Trophoblast cell (in vitro differentiated cells and primary cell): ENCODE results near the gene CDH20.

Experiments used
- DNase-seq, 2 donors: peaks; one replicate each; pipeline ENCODE4 v3.0.0-alpha.2; 2016
- H2AFZ ChIP-seq: 2 replicates; pipeline ENCODE4 v1.6.1; 2013; ENCODE audit warnings: low read length, moderate library complexity, mild to moderate bottlenecking; ENCODE audit not compliant: insufficient read depth, poor library complexity
- H2AK5ac ChIP-seq: 2 replicates; pipeline ENCODE4 v1.6.1; 2013; ENCODE audit warnings: mild to moderate bottlenecking, low read length
- H2BK120ac ChIP-seq: 2 replicates; pipeline ENCODE4 v1.6.1; 2013; ENCODE audit warnings: low read length, mild to moderate bottlenecking, moderate library complexity; ENCODE audit not compliant: insufficient read depth, poor library complexity
- H2BK12ac ChIP-seq: 2 replicates; pipeline ENCODE4 v1.6.1; 2013; ENCODE audit warnings: mild to moderate bottlenecking, low read length, moderate library complexity
- H2BK5ac ChIP-seq: 2 replicates; pipeline ENCODE4 v1.6.1; 2013; ENCODE audit warnings: low read length, low read depth, moderate library complexity, mild to moderate bottlenecking; ENCODE audit not compliant: poor library complexity
- H3K14ac ChIP-seq: 2 replicates; pipeline ENCODE4 v1.6.1; 2013; ENCODE audit warnings: mild to moderate bottlenecking, low read length
- H3K18ac ChIP-seq: 2 replicates; pipeline ENCODE4 v1.6.1; 2013; ENCODE audit warnings: mild to moderate bottlenecking, low read length
- H3K23ac ChIP-seq: 2 replicates; pipeline ENCODE4 v1.6.1; 2013; ENCODE audit warnings: low read length
- H3K27ac ChIP-seq: 2 replicates; pipeline ENCODE4 v1.5.1; 2013; ENCODE audit warnings: low read depth, mild to moderate bottlenecking, inconsistent platforms, low read length, moderate library complexity
- H3K27me3 ChIP-seq: 2 replicates; pipeline ENCODE4 v1.6.1; 2013; ENCODE audit warnings: inconsistent platforms, mild to moderate bottlenecking, low read length, moderate library complexity; ENCODE audit not compliant: insufficient read depth
- H3K36me3 ChIP-seq, 2 experiments: 1 replicate in 1 of 2; 2 replicates in 1 of 2; pipeline ENCODE4 v1.6.1; 2013; ENCODE audit warnings: low read length in 2 of 2, mild to moderate bottlenecking in 2 of 2, moderate library complexity in 1 of 2; ENCODE audit not compliant: insufficient read depth in 2 of 2, control insufficient read depth in 1 of 2
- H3K4ac ChIP-seq: 2 replicates; pipeline ENCODE4 v1.6.1; 2013; ENCODE audit warnings: low read depth, mild to moderate bottlenecking, low read length, moderate library complexity
- H3K4me1 ChIP-seq, 2 experiments: 1 replicate in 1 of 2; 2 replicates in 1 of 2; pipeline ENCODE4 v1.6.1; 2013; ENCODE audit warnings: low read length in 2 of 2, mild to moderate bottlenecking in 2 of 2, moderate library complexity in 1 of 2; ENCODE audit not compliant: insufficient read depth in 2 of 2, control insufficient read depth in 1 of 2
- H3K4me2 ChIP-seq: 2 replicates; pipeline ENCODE4 v1.6.1; 2013; ENCODE audit warnings: inconsistent platforms, mild to moderate bottlenecking, low read length, moderate library complexity
- H3K4me3 ChIP-seq: 2 replicates; pipeline ENCODE4 v1.5.1; 2013; ENCODE audit warnings: mild to moderate bottlenecking, low read depth, low read length, inconsistent platforms
- H3K79me1 ChIP-seq: one replicate; pipeline ENCODE4 v1.6.1; 2013; ENCODE audit warnings: low read length
- H3K79me2 ChIP-seq: 2 replicates; pipeline ENCODE4 v1.6.1; 2013; ENCODE audit warnings: low read length, mild to moderate bottlenecking; ENCODE audit not compliant: control insufficient read depth, insufficient read depth, poor library complexity
- H3K9ac ChIP-seq: 2 replicates; pipeline ENCODE4 v1.6.1; 2013; ENCODE audit warnings: mild to moderate bottlenecking, low read length
- H3K9me3 ChIP-seq: 2 replicates; pipeline ENCODE4 v1.6.1; 2013; ENCODE audit warnings: low read depth, mild to moderate bottlenecking, control low read depth, inconsistent platforms, low read length; ENCODE audit not compliant: insufficient read depth
- H4K12ac ChIP-seq: 2 replicates; pipeline ENCODE4 v1.6.1; 2013; ENCODE audit warnings: low read depth, mild to moderate bottlenecking, low read length, moderate library complexity
- H4K8ac ChIP-seq: 2 replicates; pipeline ENCODE4 v1.6.1; 2013; ENCODE audit warnings: low read depth, mild to moderate bottlenecking, low read length, moderate library complexity
- H4K91ac ChIP-seq: one replicate; pipeline ENCODE4 v1.6.1; 2013; ENCODE audit warnings: low read depth, mild to moderate bottlenecking, low read length, moderate library complexity
- WGBS: extraction: QIAGEN DNeasy Blood & Tissue Kit; methylation state at CpG from one replicate; pipeline ENCODE4 v1.1.7; 2013; ENCODE audit warnings: missing lambda C conversion rate; ENCODE audit not compliant: insufficient read length, insufficient coverage; ENCODE audit errors: extremely low coverage; 5-methylcytosine and 5-hydroxymethylcytosine counted together

CDH20 gene

GRCh38 chr18:61530681-61531080 lies 197.5 kb downstream of the CDH20 start:
- Histone ChIP-seq H3K79me2 (no peaks in the 10 kb centered on the region), H4K12ac (no peak overlapping the region), H3K79me1 (no peaks in the 10 kb centered on the region), H3K4me2 (no peak overlapping the region), H3K4ac (no peak overlapping the region), H3K9ac (no peak overlapping the region), H3K9me3 (peaks cover 2% of the 10 kb centered on the region), H4K8ac (no peak overlapping the region), H3K27me3 (no peaks in the 10 kb centered on the region), H3K4me3 (no peak overlapping the region), H3K23ac (no peak overlapping the region), H3K14ac (no peak overlapping the region), H2AK5ac (no peak overlapping the region), H3K27ac (no peak overlapping the region), H2BK12ac (no peak overlapping the region), H3K36me3 (peaks cover 0 to 3% of the 10 kb centered on the region in 2 experiments), H4K91ac (no peak overlapping the region), H3K18ac (no peak overlapping the region), H2BK5ac (no peak overlapping the region), H2AFZ (no peak overlapping the region), H3K4me1 (no peaks in the 10 kb centered on the region), H2BK120ac (no peak overlapping the region)
- no peak for DNase-seq
- no CpG with 5 or more reads among the region's 4 CpGs for WGBS

GRCh38 chr18:61531182-61531581 lies 198.0 kb downstream of the CDH20 start:
- H2AFZ ChIP-seq = no peak overlapping the region
- H2BK5ac ChIP-seq = no peak overlapping the region
- no peak overlapping the region for H3K4ac ChIP-seq
- H4K91ac ChIP-seq = no peak overlapping the region
- no peak overlapping the region for H3K4me2 ChIP-seq
- H2BK120ac ChIP-seq = no peak overlapping the region
- WGBS = no CpG with 5 or more reads among the region's 6 CpGs
- H2AK5ac ChIP-seq = no peak overlapping the region
- no peak overlapping the region for H3K23ac ChIP-seq
- no peak overlapping the region for H3K4me3 ChIP-seq
- H4K12ac ChIP-seq = no peak overlapping the region
- H3K79me2 ChIP-seq = no peaks in the 10 kb centered on the region
- H3K9ac ChIP-seq = no peak overlapping the region
- DNase-seq = no peak
- no peak overlapping the region for H3K27ac ChIP-seq
- H4K8ac ChIP-seq = no peak overlapping the region
- H2BK12ac ChIP-seq = no peak overlapping the region
- peaks cover 0 to 3% of the 10 kb centered on the region in 2 experiments for H3K36me3 ChIP-seq
- no peaks in the 10 kb centered on the region for H3K4me1 ChIP-seq
- H3K79me1 ChIP-seq = no peaks in the 10 kb centered on the region
- H3K27me3 ChIP-seq = no peaks in the 10 kb centered on the region
- H3K9me3 ChIP-seq = peaks cover 2% of the 10 kb centered on the region
- no peak overlapping the region for H3K14ac ChIP-seq
- no peak overlapping the region for H3K18ac ChIP-seq

GRCh38 chr18:61531891-61532290 lies 198.7 kb downstream of the CDH20 start:
- H3K4me2 ChIP-seq = no peak overlapping the region
- H3K4me3 ChIP-seq = no peak overlapping the region
- no peak overlapping the region for H2BK5ac ChIP-seq
- peaks cover 2% of the 10 kb centered on the region for H3K9me3 ChIP-seq
- no peak overlapping the region for H4K12ac ChIP-seq
- no peaks in the 10 kb centered on the region for H3K79me1 ChIP-seq
- H3K36me3 ChIP-seq = peaks cover 0 to 3% of the 10 kb centered on the region in 2 experiments
- no peak overlapping the region for H2AK5ac ChIP-seq
- no peak overlapping the region for H3K18ac ChIP-seq
- no peaks in the 10 kb centered on the region for H3K79me2 ChIP-seq
- H2BK12ac ChIP-seq = no peak overlapping the region
- no peak overlapping the region for H2BK120ac ChIP-seq
- H4K91ac ChIP-seq = no peak overlapping the region
- no peak overlapping the region for H2AFZ ChIP-seq
- no peaks in the 10 kb centered on the region for H3K27me3 ChIP-seq
- no peaks in the 10 kb centered on the region for H3K4me1 ChIP-seq
- no peak overlapping the region for H3K27ac ChIP-seq
- no peak overlapping the region for H3K23ac ChIP-seq
- no peak for DNase-seq
- no CpG with 5 or more reads among the region's 2 CpGs for WGBS
- H3K14ac ChIP-seq = no peak overlapping the region
- no peak overlapping the region for H3K4ac ChIP-seq
- no peak overlapping the region for H4K8ac ChIP-seq
- no peak overlapping the region for H3K9ac ChIP-seq

- no peak overlapping the region for H2AFZ ChIP-seq
- H3K18ac ChIP-seq = no peak overlapping the region
- no peak overlapping the region for H2BK12ac ChIP-seq
- H2AK5ac ChIP-seq = no peak overlapping the region
- no peak overlapping the region for H3K9ac ChIP-seq
- no peak overlapping the region for H2BK120ac ChIP-seq
- H3K9me3 ChIP-seq = no peaks in the 10 kb centered on the region
- H3K4me2 ChIP-seq = no peak overlapping the region
- no peak overlapping the region for H4K12ac ChIP-seq
- H3K79me1 ChIP-seq = no peaks in the 10 kb centered on the region
- no peaks in the 10 kb centered on the region for H3K27me3 ChIP-seq
- H3K36me3 ChIP-seq = peaks cover 0 to 3% of the 10 kb centered on the region in 2 experiments
- no peak overlapping the region for H4K91ac ChIP-seq
- H3K14ac ChIP-seq = no peak overlapping the region
- no peaks in the 10 kb centered on the region for H3K79me2 ChIP-seq
- no peaks in the 10 kb centered on the region for H3K4me1 ChIP-seq
- WGBS = no CpG with 5 or more reads among the region's 4 CpGs
- no peak overlapping the region for H3K4me3 ChIP-seq
- no peak overlapping the region for H3K27ac ChIP-seq
- H4K8ac ChIP-seq = no peak overlapping the region
- H3K23ac ChIP-seq = no peak overlapping the region
- no peak overlapping the region for H2BK5ac ChIP-seq
- no peak for DNase-seq
- H3K4ac ChIP-seq = no peak overlapping the region
These were observed 202.2 kb downstream of the CDH20 start for GRCh38 chr18:61535401-61535800.
